Mesodermal cell (in vitro differentiated cells): Measurements from ENCODE around the gene ZNF544.
"Not testable (repeated sequence)": the region's sequence is repeated elsewhere in the genome, so short reads cannot be mapped to it uniquely, and the experiment has no call there.

Experiments used
- H3K27ac ChIP-seq: 2 replicates; pipeline ENCODE4 v1.7.0; 2013; ENCODE audit warnings: mild to moderate bottlenecking, low read depth, low read length, moderate library complexity; ENCODE audit not compliant: severe bottlenecking
- H3K36me3 ChIP-seq: 2 replicates; pipeline ENCODE4 v1.7.1; 2013; ENCODE audit warnings: mild to moderate bottlenecking, low read length, moderate library complexity; ENCODE audit not compliant: control insufficient read depth, insufficient read depth
- H3K4me1 ChIP-seq: one replicate; pipeline ENCODE4 v1.7.1; 2013; ENCODE audit warnings: mild to moderate bottlenecking, low read length; ENCODE audit not compliant: insufficient read depth, control insufficient read depth, poor library complexity, severe bottlenecking
- H3K4me3 ChIP-seq: 2 replicates; pipeline ENCODE4 v1.7.0; 2013; ENCODE audit warnings: low read length, control low read depth, mild to moderate bottlenecking; ENCODE audit not compliant: insufficient read depth, poor library complexity, severe bottlenecking; ENCODE audit errors: extremely low read depth
- H3K9me3 ChIP-seq: 2 replicates; pipeline ENCODE4 v1.7.1; 2013; ENCODE audit warnings: mild to moderate bottlenecking, low read length, moderate library complexity; ENCODE audit not compliant: control insufficient read depth
- WGBS, 2 experiments: methylation state at CpG; one replicate each; pipeline ENCODE4 v1.1.5; 2013; ENCODE audit warnings: missing lambda C conversion rate in 2 of 2; ENCODE audit not compliant: insufficient coverage in 2 of 2; 5-methylcytosine and 5-hydroxymethylcytosine counted together

ZNF544 gene

DNA sequence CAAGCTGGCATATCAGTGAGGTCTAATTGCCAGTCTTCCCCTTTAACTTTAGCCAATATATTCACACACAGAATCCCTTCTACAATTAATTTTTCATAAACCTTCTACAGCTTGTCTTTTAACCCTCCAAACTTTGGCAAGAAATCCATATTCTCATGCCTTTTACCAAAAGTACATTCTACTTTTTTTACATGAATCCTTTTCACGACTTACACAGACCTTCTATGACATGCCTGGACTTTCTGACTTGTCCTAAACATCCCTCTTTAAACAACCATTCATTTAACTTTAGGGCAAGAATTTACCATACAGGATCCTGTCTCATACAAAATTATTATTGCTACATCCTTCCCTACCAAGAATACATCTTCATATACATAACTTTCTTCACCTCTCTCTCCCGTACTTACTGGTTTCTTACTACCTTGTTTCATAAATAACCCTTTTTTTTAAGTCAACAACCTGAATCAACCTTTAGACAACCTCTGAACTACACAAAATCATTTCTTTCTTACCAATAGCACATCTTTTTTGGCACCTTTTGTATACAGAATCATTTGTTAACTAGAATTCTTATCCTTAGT is 23.5 kb downstream of the ZNF544 start:
- H3K4me1 ChIP-seq = no peaks in the 10 kb centered on the region
- peaks cover 98% of the 10 kb centered on the region for H3K36me3 ChIP-seq
- 95 to 100% methylated on average over 2 of the region's 2 CpGs for WGBS, 2 experiments
- no peak overlapping the region for H3K27ac ChIP-seq
- H3K4me3 ChIP-seq = no peak overlapping the region
- peaks cover 87% of the 10 kb centered on the region for H3K9me3 ChIP-seq

DNA sequence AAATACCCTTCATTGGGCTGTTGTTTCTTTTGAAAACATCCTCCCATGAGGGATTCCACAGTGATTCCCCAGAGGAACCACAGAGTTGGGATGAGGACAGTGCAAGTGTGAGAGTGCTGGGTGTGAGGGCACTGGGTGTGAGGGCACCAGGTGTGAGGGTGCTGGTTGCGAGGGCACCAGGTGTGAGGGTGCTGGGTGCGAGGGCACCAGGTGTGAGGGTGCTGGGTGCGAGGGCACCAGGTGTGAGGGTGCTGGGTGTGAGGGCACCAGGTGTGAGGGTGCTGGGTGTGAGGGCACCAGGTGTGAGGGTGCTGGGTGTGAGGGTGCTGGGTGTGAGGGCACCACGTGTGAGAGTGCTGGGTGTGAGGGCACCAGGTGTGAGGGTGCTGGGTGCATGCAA is 29.5 kb downstream of the ZNF544 start:
- no CpG with 5 or more reads among the region's 4 CpGs for WGBS, 2 experiments
- not testable (repeated sequence) for H3K4me1 ChIP-seq, H3K27ac ChIP-seq, H3K4me3 ChIP-seq
- Histone ChIP-seq H3K9me3 (peaks cover 93% of the 10 kb centered on the region), H3K36me3 (peaks cover 99% of the 10 kb centered on the region)

DNA sequence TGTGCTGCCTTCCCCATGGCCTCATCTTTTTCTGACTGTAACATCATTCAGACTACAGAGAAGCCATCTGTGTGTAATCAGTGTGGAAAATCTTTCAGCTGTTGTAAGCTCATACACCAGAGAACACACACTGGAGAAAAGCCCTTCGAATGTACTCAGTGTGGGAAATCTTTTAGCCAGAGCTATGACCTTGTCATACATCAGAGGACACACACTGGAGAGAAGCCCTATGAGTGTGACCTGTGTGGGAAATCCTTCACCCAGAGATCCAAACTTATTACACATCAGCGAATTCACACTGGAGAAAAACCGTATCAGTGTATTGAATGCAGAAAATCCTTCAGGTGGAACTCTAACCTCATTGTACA is 32.9 kb downstream of the ZNF544 start:
- Histone ChIP-seq H3K27ac (no peak overlapping the region), H3K36me3 (peaks cover 94% of the 10 kb centered on the region), H3K4me3 (no peak overlapping the region), H3K4me1 (no peaks in the 10 kb centered on the region), H3K9me3 (peaks cover 92% of the 10 kb centered on the region)
- 82 to 100% methylated on average over 1 to 2 of the region's 3 CpGs for WGBS, 2 experiments

DNA sequence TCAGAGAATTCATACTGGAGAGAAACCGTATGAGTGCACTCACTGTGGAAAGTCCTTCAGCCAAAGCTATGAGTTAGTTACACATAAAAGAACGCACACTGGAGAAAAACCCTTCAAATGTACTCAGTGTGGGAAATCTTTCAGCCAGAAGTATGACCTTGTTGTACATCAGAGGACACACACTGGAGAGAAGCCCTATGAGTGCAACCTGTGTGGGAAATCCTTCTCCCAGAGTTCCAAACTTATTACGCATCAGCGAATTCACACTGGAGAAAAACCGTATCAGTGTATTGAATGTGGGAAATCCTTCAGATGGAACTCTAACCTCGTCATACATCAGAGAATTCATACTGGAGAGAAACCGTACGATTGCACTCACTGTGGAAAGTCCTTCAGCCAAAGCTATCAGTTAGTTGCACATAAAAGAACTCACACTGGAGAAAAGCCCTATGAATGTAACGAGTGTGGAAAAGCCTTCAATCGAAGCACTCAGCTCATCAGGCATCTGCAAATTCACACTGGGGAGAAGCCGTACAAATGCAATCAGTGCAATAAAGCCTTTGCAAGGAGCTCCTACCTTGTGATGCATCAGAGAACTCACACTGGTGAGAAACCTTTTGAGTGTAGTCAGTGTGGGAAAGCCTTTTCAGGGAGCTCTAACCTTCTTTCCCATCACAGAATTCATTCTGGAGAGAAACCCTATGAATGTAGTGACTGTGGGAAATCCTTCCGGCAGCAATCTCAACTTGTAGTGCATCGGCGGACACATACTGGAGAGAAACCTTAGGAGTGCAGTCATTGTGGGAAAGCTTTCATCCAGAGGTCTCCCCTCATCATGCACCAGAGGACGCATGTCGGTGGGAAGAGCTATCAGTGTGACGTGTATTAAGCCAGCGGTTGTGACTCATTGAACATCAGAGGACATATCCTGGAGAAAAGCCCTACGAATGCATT is 33.5 kb downstream of the ZNF544 start:
- H3K27ac ChIP-seq = no peak overlapping the region
- 91 to 93% methylated on average over 14 to 16 of the region's 19 CpGs for WGBS, 2 experiments
- peaks cover 94% of the 10 kb centered on the region for H3K36me3 ChIP-seq
- peaks cover 93% of the 10 kb centered on the region for H3K9me3 ChIP-seq
- no peaks in the 10 kb centered on the region for H3K4me1 ChIP-seq
- H3K4me3 ChIP-seq = no peak overlapping the region

DNA sequence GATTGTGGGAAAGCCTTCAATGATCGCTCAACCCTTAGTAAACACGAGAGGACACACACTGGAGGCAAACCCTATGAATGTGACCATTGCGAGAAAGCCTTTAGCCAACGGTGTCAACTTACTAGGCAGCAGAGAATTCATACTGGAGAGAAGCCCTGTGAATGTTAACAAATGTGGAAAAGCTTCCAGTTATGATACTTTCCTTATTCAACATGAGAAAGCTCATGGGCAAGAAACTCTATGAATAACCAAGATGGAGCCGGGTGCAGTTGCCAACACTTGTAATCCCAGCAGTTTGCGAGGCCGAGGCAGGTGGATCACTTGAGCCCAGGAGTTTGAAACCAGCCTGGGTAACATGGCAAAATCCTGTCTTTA is 34.2 kb downstream of the ZNF544 start:
- 94 to 99% methylated on average over 7 of the region's 7 CpGs for WGBS, 2 experiments
- H3K36me3 ChIP-seq = peaks cover 87% of the 10 kb centered on the region
- H3K9me3 ChIP-seq = peaks cover 90% of the 10 kb centered on the region

DNA sequence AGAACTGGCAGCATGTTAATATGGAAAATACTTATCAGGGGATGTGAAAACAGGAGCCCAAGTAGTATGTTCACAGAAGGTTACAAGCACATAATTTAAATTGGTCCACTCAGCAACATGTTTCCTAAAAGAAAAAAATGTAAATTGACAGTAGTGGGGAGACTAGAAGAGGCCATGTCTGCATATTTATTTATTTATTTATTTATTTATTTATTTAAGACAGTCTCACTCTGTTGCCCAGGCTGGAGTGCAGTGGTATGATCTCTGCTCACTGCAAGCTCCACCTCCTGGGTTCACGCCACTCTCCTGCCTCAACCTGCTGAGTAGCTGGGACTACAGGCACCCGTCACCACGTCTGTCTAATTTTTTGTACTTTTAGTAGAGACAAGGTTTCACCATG is 36.4 kb downstream of the ZNF544 start:
- WGBS, 2 experiments = 93 to 96% methylated on average over 3 of the region's 3 CpGs
- peaks cover 85% of the 10 kb centered on the region for H3K9me3 ChIP-seq
- H3K36me3 ChIP-seq = peaks cover 72% of the 10 kb centered on the region
- H3K4me3 ChIP-seq = no peak overlapping the region
- H3K4me1 ChIP-seq = no peaks in the 10 kb centered on the region
- H3K27ac ChIP-seq = no peak overlapping the region

More for the DNA sequence above, 34.2 kb downstream of the ZNF544 start:
- Histone ChIP-seq H3K4me1 (no peaks in the 10 kb centered on the region), H3K27ac (no peak overlapping the region), H3K4me3 (no peak overlapping the region)

DNA sequence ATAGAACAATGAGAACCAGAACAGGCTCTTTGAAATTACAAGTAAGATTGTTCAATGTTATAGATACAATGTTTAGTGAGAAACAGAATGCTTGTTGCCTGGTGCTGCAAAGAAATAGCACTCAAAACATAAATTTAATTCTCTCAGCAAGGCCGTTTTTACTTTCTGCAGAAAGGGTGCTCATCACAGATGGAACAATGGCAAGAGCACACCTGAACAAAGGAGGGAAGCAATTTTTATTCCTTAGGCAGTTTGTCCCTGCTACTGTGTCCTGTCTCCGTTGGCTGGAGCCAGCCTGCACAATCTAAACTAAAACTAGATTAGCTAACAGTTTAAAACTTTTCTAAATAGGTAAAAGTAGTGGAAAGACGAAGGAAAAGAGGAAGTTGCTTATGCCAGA is 39.6 kb downstream of the ZNF544 start:
- H3K4me3 ChIP-seq = no peak overlapping the region
- peaks cover 69% of the 10 kb centered on the region for H3K36me3 ChIP-seq
- WGBS, 2 experiments = 100% methylated on average over 1 to 2 of the region's 3 CpGs
- no peaks in the 10 kb centered on the region for H3K4me1 ChIP-seq
- peaks cover 71% of the 10 kb centered on the region for H3K9me3 ChIP-seq
- no peak overlapping the region for H3K27ac ChIP-seq

DNA sequence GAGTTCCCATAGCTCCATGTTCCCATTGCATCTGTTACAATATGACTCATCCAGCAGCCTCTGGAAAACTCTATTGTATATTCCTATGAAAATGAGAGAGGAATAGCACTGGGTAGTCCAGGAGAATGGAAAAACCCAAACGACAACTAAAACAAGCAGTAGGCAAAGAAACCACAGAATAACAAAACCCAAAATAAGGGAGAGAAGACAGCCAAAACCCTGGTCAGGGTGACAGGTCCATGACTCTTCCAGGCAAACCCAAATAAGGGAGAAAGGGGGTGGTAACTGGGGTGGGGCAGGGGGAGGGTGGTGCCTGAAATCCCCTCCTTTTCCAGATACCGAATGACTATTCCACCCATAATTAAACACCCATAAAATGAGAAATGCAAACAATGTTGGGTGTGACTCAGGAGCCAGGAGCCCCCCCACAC is 46.1 kb downstream of the ZNF544 start:
- no peak overlapping the region for H3K4me3 ChIP-seq
- 100% methylated on average over 1 of the region's 2 CpGs; no CpG with 5 or more reads in 1 of the 2 experiments for WGBS, 2 experiments
- H3K36me3 ChIP-seq = peaks cover 74% of the 10 kb centered on the region
- peaks cover 36% of the 10 kb centered on the region for H3K9me3 ChIP-seq
- H3K27ac ChIP-seq = no peak overlapping the region
- H3K4me1 ChIP-seq = no peaks in the 10 kb centered on the region

DNA sequence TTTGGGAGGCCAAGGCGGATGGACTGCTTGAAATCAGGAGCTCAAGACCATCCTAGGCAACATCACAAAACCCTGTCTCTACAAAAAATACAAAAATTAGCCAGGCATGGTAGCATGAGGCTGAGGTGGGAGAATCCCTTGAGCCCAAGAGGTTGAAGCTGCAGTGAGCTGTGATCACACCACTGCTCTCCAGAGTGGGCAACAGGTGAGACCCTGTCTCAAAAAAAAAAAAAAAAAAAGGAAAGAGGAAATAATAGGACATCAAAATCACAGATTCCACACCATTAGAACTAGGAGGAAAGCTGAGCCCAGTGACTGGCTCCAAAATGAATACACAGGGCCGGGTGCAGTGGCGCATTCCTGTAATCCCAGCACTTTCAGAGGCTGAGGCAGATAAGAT is 46.9 kb downstream of the ZNF544 start:
- Histone ChIP-seq H3K36me3 (peaks cover 75% of the 10 kb centered on the region), H3K4me3 (no peak overlapping the region), H3K9me3 (peaks cover 36% of the 10 kb centered on the region), H3K27ac (no peak overlapping the region), H3K4me1 (no peaks in the 10 kb centered on the region)
- 96 to 100% methylated on average over 2 to 3 of the region's 3 CpGs for WGBS, 2 experiments

DNA sequence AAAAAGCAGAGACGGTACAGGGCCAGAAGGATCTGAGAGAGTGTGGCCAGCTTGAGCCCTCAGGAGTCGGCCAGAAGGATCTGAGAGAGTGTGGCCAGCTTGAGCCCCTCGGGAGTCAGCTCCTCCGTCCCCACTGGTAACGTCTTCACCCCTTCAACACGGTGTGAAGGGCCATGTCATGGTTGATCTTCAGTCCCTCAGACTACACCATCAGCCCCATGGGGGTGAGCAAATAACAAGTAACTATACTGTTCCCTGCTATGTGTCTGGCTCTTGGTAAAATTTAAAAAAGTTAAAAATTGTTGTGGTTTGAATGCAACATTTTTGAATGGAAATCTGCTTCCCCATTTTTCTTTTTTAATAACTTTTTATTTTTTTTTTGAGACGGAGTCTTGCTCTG is 48.5 kb downstream of the ZNF544 start:
- no peak overlapping the region for H3K27ac ChIP-seq
- H3K4me1 ChIP-seq = no peaks in the 10 kb centered on the region
- H3K9me3 ChIP-seq = peaks cover 28% of the 10 kb centered on the region
- H3K4me3 ChIP-seq = peak overlapping the region; percentile 80
- WGBS, 2 experiments = 79 to 85% methylated on average over 3 to 6 of the region's 7 CpGs
- peaks cover 74% of the 10 kb centered on the region for H3K36me3 ChIP-seq
